Stomach smooth muscle (tissue), 2 donors: ENCODE data around the gene PPP3CB.

Experiments used
- H3K27ac ChIP-seq: one replicate; pipeline ENCODE4 v1.7.0; 2013; ENCODE audit warnings: mild to moderate bottlenecking, low read length, inconsistent platforms
- H3K27me3 ChIP-seq, 2 donors: one replicate each; pipeline ENCODE4 v1.7.0; 2013; ENCODE audit warnings: low read length in 2 of 2; ENCODE audit not compliant: insufficient read depth in 2 of 2, control insufficient read depth in 1 of 2
- H3K36me3 ChIP-seq, 2 donors: one replicate each; pipeline ENCODE4 v1.7.0; 2013; ENCODE audit warnings: low read length in 2 of 2; ENCODE audit not compliant: control insufficient read depth in 2 of 2, insufficient read depth in 2 of 2
- H3K4me1 ChIP-seq: one replicate; pipeline ENCODE4 v1.7.0; 2013; ENCODE audit warnings: low read length; ENCODE audit not compliant: control insufficient read depth, insufficient read depth
- H3K4me3 ChIP-seq, 2 donors: one replicate each; pipeline ENCODE4 v1.7.0; 2013; ENCODE audit warnings: low read length in 2 of 2
- H3K9ac ChIP-seq, 2 donors: one replicate each; pipeline ENCODE4 v1.7.0; 2013; ENCODE audit warnings: low read length in 2 of 2, mild to moderate bottlenecking in 1 of 2
- H3K9me3 ChIP-seq, 2 donors: one replicate each; pipeline ENCODE4 v1.7.0; 2013; ENCODE audit warnings: low read length in 2 of 2; ENCODE audit not compliant: control insufficient read depth in 2 of 2
- donor health status: healthy.
- donor health status: Pancreatic carcinoma.

PPP3CB gene

GRCh38 chr10:73449113-73449512 lies 46.7 kb downstream of the PPP3CB start:
- Histone ChIP-seq H3K36me3 (peaks cover 8 to 15% of the 10 kb centered on the region in 2 donors), H3K9ac (no peak overlapping the region), H3K27me3 (no peaks in the 10 kb centered on the region), H3K27ac (no peak overlapping the region), H3K4me1 (no peaks in the 10 kb centered on the region), H3K4me3 (no peak overlapping the region), H3K9me3 (no peaks in the 10 kb centered on the region)

GRCh38 chr10:73448384-73448783 lies 47.4 kb downstream of the PPP3CB start:
- H3K36me3 ChIP-seq = peaks cover 8 to 18% of the 10 kb centered on the region in 2 donors
- no peak overlapping the region for H3K9ac ChIP-seq
- no peaks in the 10 kb centered on the region for H3K27me3 ChIP-seq
- H3K27ac ChIP-seq = no peak overlapping the region
- no peaks in the 10 kb centered on the region for H3K9me3 ChIP-seq
- no peaks in the 10 kb centered on the region for H3K4me1 ChIP-seq
- H3K4me3 ChIP-seq = no peak overlapping the region

- Histone ChIP-seq H3K27me3 (no peaks in the 10 kb centered on the region), H3K36me3 (peaks cover 8 to 15% of the 10 kb centered on the region in 2 donors), H3K9ac (no peak overlapping the region), H3K4me1 (no peaks in the 10 kb centered on the region), H3K4me3 (no peak overlapping the region), H3K27ac (no peak overlapping the region), H3K9me3 (no peaks in the 10 kb centered on the region)
Measured at GRCh38 chr10:73446926-73447325, 48.9 kb downstream of the PPP3CB start.

GRCh38 chr10:73444457-73444856 lies 51.4 kb downstream of the PPP3CB start:
- H3K27ac ChIP-seq = no peak overlapping the region
- no peak overlapping the region for H3K4me3 ChIP-seq
- H3K9ac ChIP-seq = no peak overlapping the region
- H3K36me3 ChIP-seq = peaks cover 8 to 22% of the 10 kb centered on the region in 2 donors
- H3K4me1 ChIP-seq = no peaks in the 10 kb centered on the region
- no peaks in the 10 kb centered on the region for H3K9me3 ChIP-seq
- no peaks in the 10 kb centered on the region for H3K27me3 ChIP-seq

GRCh38 chr10:73439605-73440312 lies 56.1 kb downstream of the PPP3CB start:
- H3K36me3 ChIP-seq = peaks cover 18 to 28% of the 10 kb centered on the region in 2 donors

GRCh38 chr10:73439055-73439454 lies 56.8 kb downstream of the PPP3CB start:
- H3K27me3 ChIP-seq = no peaks in the 10 kb centered on the region
- no peak overlapping the region for H3K27ac ChIP-seq
- no peaks in the 10 kb centered on the region for H3K4me1 ChIP-seq
- no peaks in the 10 kb centered on the region for H3K9me3 ChIP-seq
- no peak overlapping the region for H3K4me3 ChIP-seq
- H3K36me3 ChIP-seq = peaks cover 13 to 21% of the 10 kb centered on the region in 2 donors
- H3K9ac ChIP-seq = no peak overlapping the region

More at GRCh38 chr10:73439605-73440312, 56.1 kb downstream of the PPP3CB start:
- no peak overlapping the region for H3K4me3 ChIP-seq
- H3K27me3 ChIP-seq = no peaks in the 10 kb centered on the region
- no peak overlapping the region for H3K9ac ChIP-seq
- H3K9me3 ChIP-seq = no peaks in the 10 kb centered on the region
- no peak overlapping the region for H3K27ac ChIP-seq
- no peaks in the 10 kb centered on the region for H3K4me1 ChIP-seq

GRCh38 chr10:73433538-73433867 lies 62.3 kb downstream of the PPP3CB start, which contains the start of gene MSS51:
MSS51 (minus strand) TSS chr10:73433561; CDS start chr10:73428284, 5,277 bp downstream.
- H3K4me1 ChIP-seq = no peaks in the 10 kb centered on the region
- no peak within 1 kb of the TSS for H3K4me3 ChIP-seq
- peaks cover 21 to 22% of the 10 kb centered on the region in 2 donors for H3K36me3 ChIP-seq
- H3K27me3 ChIP-seq = no peaks in the 10 kb centered on the region
- no peaks in the 10 kb centered on the region for H3K9me3 ChIP-seq
- no peak within 1 kb of the TSS for H3K9ac ChIP-seq
- H3K27ac ChIP-seq = no peak within 1 kb of the TSS

- H3K9ac ChIP-seq = no peak overlapping the region
- no peaks in the 10 kb centered on the region for H3K27me3 ChIP-seq
- H3K36me3 ChIP-seq = peaks cover 18 to 20% of the 10 kb centered on the region in 2 donors
- H3K9me3 ChIP-seq = no peaks in the 10 kb centered on the region
- H3K4me1 ChIP-seq = no peaks in the 10 kb centered on the region
- no peak overlapping the region for H3K27ac ChIP-seq
- no peak overlapping the region for H3K4me3 ChIP-seq
Measured at GRCh38 chr10:73432646-73433537, 62.9 kb downstream of the PPP3CB start.

GRCh38 chr10:73426318-73426717 lies 69.5 kb downstream of the PPP3CB start:
- H3K36me3 ChIP-seq = peaks cover 34 to 44% of the 10 kb centered on the region in 2 donors

GRCh38 chr10:73424478-73424877 lies 71.3 kb downstream of the PPP3CB start:
- no peak overlapping the region for H3K4me3 ChIP-seq
- no peak overlapping the region for H3K9ac ChIP-seq
- H3K36me3 ChIP-seq = peaks cover 34 to 44% of the 10 kb centered on the region in 2 donors
- H3K27ac ChIP-seq = no peak overlapping the region
- H3K4me1 ChIP-seq = no peaks in the 10 kb centered on the region
- H3K9me3 ChIP-seq = no peaks in the 10 kb centered on the region
- no peaks in the 10 kb centered on the region for H3K27me3 ChIP-seq

More at GRCh38 chr10:73426318-73426717, 69.5 kb downstream of the PPP3CB start:
- no peaks in the 10 kb centered on the region for H3K4me1 ChIP-seq
- no peaks in the 10 kb centered on the region for H3K27me3 ChIP-seq
- no peak overlapping the region for H3K9ac ChIP-seq
- no peaks in the 10 kb centered on the region for H3K9me3 ChIP-seq
- H3K27ac ChIP-seq = no peak overlapping the region
- H3K4me3 ChIP-seq = no peak overlapping the region
